HG03066 (cell line): ENCODE measurements around the gene NPEPL1.

ENCODE experiments used
- ATAC-seq: cut with Tn5 transposase; IDR thresholded peaks from one replicate; pipeline ENCODE4 v1.9.1; 2021; ENCODE audit warnings: low read depth; ENCODE audit not compliant: unreplicated experiment

The NPEPL1 gene

DNA sequence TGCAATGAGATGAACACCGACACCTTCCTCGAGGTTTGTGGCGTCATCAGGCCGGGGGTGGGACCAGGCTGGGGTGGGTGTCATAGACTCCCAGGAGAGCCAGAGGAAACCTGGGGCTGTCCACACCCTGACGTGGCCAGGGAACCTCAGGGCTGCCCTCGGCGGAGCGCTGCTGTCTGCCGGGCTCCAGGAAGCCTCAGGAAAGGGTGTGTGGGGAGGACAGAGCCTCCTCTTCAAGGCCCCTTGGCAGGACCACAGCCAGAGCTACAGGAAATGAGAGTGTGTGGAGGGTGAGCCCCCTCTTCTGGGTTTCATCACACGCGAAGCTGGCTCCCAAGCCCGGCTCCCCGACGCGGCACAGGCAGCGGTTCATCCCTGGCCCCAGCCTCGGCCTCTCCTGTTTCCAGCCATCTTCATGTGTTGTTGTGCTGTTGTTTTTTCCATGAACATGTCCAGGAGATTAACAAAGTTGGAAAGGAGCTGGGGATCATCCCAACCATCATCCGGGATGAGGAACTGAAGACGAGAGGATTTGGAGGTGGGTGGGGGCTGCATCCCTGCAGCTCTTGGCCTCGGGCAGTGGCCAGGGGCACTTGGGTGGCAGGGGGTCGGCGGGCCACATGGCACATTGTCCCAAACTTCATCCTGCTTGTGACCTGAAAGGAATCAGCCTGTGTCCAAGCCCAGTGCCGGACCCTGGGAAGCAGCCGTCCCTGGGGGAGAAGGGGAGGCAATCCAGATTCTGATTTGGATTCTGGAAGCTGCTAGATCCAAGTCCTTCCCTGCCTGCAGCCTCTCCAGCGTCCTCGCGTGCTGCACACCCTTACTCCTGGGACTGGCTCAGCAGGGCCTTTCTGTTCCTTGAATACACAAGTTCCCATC is 6.4 kb downstream of the NPEPL1 start:
- no peak for ATAC-seq

DNA sequence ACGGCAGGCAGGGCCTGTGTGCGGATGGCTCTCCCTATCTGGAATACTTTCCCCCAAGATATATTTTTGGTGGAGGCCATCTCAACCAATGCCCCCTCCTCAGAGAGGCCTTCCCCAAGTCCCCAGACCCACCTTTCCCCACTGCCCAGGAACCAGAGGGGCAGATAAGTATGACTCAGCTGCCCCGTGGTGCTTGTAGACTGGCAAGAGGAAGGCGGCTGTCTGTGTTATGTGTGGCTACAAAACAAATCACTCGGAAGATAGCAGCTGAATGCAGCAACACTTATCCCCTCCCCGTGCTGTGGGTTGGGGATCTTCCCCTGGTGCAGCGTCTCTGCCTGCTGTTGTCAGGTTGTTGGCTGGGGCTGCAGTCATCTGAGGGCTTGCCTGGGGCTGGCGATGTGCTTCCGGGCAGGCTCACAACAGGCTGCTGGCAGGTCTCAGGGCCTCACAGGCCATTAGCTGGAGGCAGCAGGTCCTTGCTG is 7.1 kb downstream of the NPEPL1 start:
- no peak for ATAC-seq

DNA sequence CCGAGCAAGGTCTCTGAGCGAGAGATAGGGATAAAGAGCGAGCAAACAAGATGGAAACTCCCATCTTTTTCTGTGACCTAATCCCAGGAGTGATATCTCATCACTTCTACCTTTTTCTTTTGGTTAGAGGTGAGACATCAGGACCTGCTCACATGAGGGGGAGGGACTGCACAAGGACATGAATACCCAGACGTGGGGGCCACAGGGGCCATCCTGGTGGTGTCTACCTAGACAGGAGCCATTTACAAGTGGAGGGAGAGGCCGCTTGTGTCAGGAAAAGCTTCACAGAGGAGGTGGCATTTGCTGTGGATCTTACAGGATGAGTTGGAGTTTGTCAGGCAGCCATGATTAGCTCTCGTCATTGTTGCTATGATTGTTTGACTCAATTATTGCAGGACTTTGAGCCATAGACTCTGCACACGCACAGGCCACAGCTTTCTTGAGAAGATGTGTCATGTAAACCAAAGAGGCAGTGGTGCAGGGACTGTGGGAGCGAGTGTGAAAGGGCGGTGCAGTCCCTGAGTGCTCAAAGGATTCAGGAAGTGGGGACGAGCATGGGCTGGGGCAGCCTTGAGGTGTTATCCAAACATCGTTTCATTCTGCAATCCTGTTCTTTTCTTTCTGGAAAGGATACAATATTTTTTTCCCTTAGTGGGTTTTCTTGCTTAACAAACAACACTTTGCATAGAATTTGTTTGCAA is 7.7 kb downstream of the NPEPL1 start:
- no peak for ATAC-seq

GRCh38 chr20:58700823-58701222 is 8.2 kb downstream of the NPEPL1 start:
- ATAC-seq, result no peak

DNA sequence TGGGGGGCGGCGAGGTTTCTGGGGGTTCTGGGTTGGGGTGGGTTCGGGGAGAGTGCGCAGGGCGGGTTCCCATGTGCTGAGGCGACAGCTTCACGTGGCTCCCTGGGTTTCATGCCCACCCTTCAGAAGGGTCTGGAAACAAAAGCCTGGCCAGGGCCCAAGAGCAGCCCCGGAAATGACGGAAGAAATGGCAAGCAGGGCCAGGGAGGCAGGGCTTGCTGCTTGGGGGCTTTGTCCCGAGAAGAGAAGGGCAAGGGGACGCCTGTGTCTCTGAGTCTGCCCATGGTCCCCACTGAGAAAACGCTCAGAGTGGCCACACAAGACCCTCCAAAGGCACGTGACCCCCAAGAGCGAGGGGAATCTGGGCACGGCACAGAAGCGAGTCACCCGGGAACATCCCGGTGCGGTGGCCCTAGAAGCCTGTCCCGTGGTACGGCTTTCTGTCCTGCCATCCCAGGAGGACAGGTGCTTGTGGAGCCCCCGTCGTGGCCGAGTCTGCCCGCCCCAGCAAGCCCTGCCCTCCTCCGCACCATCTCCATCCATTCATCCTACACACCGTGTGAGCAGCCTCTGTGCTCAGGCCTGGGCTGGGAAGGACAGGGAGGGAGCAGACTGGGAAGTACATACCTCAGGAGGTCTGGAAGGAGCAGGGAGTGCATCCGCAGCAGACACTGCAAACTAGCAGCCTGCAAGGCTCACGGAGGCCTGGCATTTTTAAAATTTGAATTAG is 9.0 kb downstream of the NPEPL1 start:
- no peak for ATAC-seq

GRCh38 chr20:58702161-58702510 is 9.5 kb downstream of the NPEPL1 start:
- ATAC-seq, result no peak

GRCh38 chr20:58702859-58703648 is 10.5 kb downstream of the NPEPL1 start:
- no peak for ATAC-seq

DNA sequence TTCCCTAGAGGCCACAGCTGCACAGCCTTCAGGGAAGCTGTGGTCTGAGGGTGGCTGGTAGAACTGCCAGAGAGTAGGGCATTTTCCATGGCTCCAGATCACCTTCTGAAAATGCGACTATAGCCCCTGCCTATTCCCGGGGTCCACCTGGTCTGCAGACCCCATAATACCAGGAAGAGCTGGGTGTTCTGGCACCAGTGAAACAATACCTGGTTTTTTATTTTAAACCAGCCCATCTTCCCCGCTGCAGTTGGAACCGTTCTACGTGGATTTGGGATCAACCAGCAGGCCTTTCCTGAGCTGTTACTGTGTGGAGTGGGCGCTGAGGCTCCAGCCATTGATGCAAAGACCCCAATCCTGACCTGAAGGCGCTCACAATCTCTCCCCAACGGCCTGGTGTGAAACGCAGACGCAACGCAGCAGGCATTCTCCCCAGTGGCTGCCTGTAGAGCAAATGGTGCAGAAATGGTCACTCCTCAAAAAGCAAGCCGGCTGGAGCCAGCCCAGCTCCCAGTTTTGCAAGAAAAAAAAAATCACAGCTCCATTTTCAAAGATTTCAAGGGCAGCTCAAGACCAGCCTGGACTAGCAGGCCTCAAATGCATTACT is 11.3 kb downstream of the NPEPL1 start:
- no peak for ATAC-seq

DNA sequence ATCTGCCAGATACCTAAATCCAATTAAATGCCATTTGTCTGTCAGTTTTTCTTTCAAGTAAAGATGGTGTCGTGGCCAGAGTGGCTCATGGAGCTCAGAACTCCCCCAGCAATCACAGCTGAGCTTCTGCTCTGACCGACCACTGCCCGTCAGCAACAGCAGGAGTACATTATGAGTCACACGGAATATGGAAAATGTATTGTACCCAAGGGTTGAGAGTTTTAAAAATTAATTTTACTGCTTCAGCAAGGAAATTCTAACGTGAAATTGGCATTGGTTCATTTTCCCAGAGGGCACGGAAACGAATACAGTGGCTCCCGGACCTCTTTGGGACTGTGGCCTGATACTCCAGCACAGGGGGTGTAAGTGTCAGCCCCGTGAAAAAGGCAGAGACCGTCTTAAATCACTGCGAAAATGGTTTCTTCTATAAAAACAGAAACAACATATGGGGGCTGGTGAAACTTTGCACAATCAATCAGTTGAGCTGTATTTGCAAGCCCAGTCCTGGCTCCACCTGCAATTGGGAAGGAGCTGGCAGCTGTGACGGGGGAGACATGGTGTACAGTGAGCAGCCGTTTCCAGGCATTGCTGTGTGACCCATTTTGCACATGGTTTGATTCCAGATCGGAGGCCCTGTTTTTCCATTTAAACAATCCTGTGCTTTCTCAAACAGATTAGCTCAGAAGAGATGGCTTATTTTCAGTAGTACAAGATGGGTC is 12.8 kb downstream of the NPEPL1 start:
- no peak for ATAC-seq

DNA sequence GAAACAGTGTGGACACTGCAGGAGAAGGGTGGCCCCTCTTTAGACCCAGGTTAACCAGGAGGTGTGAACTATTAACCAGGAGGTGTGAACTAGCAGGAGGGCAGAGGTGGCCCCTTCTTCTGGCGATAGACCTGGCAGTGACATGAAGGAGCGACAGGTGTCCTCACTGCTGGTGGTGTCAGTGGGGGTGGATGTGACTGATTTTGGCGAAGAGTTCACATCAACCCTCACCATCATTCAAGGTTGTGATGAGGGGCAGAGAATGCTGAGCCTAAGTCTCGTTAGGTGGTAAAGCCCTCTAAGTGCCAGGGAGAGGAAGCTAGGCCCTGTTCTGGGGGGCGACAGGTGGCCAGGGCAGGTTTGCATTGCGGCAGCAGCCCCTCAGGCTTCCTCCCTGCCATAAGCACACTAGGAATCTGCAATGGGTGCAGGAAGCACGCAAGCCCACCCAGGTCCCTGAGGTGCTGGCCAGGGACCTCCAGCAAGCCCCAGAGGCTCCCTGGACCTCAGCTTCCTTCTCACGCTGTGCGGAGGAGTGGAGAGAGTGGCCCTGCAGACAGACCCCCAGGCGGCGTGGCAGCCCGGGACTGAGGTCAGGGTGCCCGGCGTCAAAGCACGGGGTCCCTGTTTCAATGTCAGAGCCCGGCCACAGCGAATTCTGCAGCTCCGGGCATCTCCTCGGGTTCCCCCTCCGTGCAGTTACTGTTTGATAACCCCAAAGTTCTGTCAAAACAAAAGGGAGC is 13.7 kb downstream of the NPEPL1 start:
- no peak for ATAC-seq

- no peak for ATAC-seq
Observed at GRCh38 chr20:58706975-58707681, 14.5 kb downstream of the NPEPL1 start.

- ATAC-seq, result no peak
Observed at GRCh38 chr20:58707770-58708169, 15.2 kb downstream of the NPEPL1 start.

DNA sequence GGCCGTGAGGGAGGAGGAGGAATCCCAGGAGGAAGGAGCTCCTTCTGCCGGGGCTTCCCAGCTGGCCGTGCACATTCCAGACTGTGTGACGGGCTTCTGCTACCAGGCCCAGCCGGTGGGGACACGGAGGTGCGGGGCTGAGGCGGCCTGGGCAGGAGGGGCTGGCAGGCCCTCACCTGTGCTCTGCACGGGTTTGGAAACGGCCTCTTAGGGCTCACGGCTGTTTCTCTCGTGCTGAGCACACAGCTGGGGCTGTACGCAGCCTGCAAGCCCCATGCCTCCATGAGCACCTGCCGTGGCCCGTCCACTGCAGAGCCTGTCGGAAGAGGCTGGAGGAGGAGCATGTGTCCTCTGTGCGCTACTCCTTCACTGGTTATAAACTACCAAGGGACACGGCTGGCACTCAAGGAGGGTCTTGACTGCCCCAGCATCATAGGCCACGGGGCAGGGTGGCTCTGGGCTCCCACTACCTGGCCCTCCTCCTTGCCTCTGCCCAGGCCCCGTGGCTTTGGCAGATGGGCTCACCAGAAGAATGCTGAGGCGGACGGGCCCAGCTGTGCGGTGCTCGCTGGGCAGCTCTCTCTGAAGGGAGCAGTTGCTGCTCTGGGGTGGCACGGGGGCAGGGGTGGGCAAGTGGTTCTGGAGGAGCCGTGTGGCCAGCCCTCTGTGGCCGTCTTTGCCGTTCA is 15.8 kb downstream of the NPEPL1 start:
- no peak for ATAC-seq

DNA sequence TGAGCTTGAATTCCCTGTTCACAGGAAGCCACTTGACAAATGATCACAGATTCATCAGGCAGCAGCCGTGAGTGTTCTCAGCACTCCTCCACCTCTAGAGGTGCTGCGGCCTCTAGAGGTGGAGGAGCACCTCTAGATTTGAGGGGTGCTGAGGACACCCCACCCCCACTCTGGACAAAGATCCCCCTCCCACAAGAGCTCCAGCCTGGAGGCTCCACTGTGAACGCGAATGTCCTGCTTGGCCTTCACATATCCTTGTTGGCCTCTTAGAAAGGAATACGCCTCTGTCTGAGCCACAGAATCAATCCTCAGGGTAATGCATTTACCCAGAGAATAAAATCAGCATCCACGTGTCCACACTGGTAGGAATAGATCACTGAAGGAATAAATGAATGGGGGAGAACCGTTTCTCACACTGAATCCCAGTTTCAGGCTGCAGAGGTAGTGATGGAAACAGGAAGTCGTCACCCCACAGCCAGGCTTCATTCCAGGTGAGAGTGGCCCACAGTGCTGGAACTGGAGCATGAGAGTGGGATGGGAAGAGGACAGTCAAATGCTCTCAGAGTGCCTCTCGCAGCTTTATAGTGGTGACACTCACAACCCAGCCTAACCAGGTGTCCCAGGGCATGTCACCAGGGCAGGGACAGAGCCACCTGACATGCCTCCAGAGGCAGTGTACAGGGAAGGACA is 16.6 kb downstream of the NPEPL1 start:
- ATAC-seq, result no peak

- ATAC-seq, result no peak
Observed at GRCh38 chr20:58709703-58710039, 17.1 kb downstream of the NPEPL1 start.

DNA sequence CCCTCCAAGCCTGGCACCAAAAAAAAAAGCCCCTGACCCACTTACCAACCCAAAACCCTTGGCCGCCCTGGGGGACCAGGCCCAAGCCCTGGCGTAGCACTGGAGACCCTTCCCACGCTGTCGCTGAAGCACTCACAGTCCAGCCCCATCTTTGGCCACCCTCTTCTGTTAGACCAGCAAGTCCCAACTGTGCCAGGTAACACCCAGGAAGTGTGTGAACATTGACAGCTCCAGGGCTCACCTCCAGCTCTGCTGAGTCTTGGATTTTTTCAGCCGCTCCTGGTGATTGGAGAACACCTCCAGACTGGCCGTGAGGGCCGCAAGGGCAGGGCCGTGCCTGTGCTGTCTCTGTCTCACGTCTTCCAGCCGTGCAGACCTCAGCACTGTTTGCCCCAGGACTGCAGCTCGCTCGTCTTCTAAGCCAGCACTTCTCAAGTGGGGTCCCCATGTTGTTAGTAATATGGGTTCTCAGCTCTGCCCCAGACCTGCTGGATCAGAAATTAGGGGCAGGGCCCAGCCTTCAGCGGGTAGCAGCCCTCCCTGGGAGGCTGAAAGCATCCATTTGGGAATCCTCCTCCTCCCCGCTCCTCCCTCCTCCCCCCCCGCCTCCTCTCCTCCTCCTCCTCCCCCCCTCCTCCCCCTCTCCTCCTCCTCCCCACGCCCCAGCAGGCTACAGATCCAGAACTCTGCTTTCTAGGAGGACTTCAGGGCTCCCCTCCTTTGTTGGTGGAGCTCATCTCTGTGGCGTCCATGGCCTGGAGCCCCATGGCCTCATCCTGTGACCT is 18.1 kb downstream of the NPEPL1 start:
- ATAC-seq, result no peak
